Common myeloid progenitor, CD34-positive (primary cell): ENCODE data around the gene SYNE1.

Experiments
- CTCF ChIA-PET: fragments of 350-600 bp; sonication (Branson Sonifier 250); formaldehyde crosslinking; loops from one replicate; lab custom pipeline; 2021; ENCODE audit warnings: antibody characterized with exemption; lab: Charles Lee
- POLR2A ChIA-PET: fragments of 350-600 bp; sonication (Branson Sonifier 250); formaldehyde crosslinking; loops from one replicate; lab custom pipeline; 2021; ENCODE audit warnings: antibody characterized with exemption; lab: Charles Lee
- DNase-seq, 3 donors: peaks; one replicate each; pipeline versions ENCODE4 v3.0.0 to v3.0.0-alpha.2; 2013
- H3K27ac ChIP-seq, 2 experiments: 1 replicate in 1 of 2; 2 replicates in 1 of 2; pipeline ENCODE4 v1.7.0; 2013; ENCODE audit warnings: inconsistent platforms in 2 of 2, low read length in 2 of 2, mild to moderate bottlenecking in 2 of 2, low read depth in 1 of 2, moderate library complexity in 1 of 2; ENCODE audit not compliant: severe bottlenecking in 2 of 2, insufficient read depth in 1 of 2, poor library complexity in 1 of 2
- H3K27me3 ChIP-seq, 5 experiments: replicated peaks in 2 of 5; 1 replicate in 3 of 5; 2 replicates in 2 of 5; pipeline versions ENCODE4 v1.6.1 to v1.7.0; 2013; ENCODE audit warnings: low read length in 4 of 5, mild to moderate bottlenecking in 2 of 5, moderate library complexity in 2 of 5, inconsistent platforms in 1 of 5; ENCODE audit not compliant: insufficient read depth in 5 of 5, control insufficient read depth in 4 of 5
- H3K36me3 ChIP-seq, 4 experiments: 1 replicate in 2 of 4; 2 replicates in 2 of 4; pipeline versions ENCODE4 v1.6.1 to v1.7.0; 2013; ENCODE audit warnings: low read length in 3 of 4, control low read depth in 1 of 4, mild to moderate bottlenecking in 1 of 4; ENCODE audit not compliant: control insufficient read depth in 4 of 4, insufficient read depth in 4 of 4
- H3K4me1 ChIP-seq, 4 experiments: 1 replicate in 3 of 4; 2 replicates in 1 of 4; pipeline versions ENCODE4 v1.6.1 to v1.7.1; 2013; ENCODE audit warnings: low read length in 3 of 4, mild to moderate bottlenecking in 3 of 4, control low read depth in 1 of 4, inconsistent platforms in 1 of 4, moderate library complexity in 1 of 4; ENCODE audit not compliant: control insufficient read depth in 4 of 4, insufficient read depth in 4 of 4; ENCODE audit errors: control extremely low read depth in 1 of 4
- H3K4me3 ChIP-seq, 7 experiments: 1 replicate in 4 of 7; 2 replicates in 3 of 7; pipeline versions ENCODE4 v1.5.1 to v1.7.0; 2013; ENCODE audit warnings: mild to moderate bottlenecking in 7 of 7, low read length in 6 of 7, moderate library complexity in 6 of 7, inconsistent platforms in 2 of 7, low read depth in 2 of 7, control low read depth in 1 of 7; ENCODE audit not compliant: insufficient read depth in 4 of 7, control insufficient read depth in 1 of 7; ENCODE audit errors: extremely low read depth in 1 of 7
- H3K9me3 ChIP-seq, 5 experiments: 1 replicate in 4 of 5; 2 replicates in 1 of 5; pipeline versions ENCODE4 v1.6.1 to v1.7.1; 2013; ENCODE audit warnings: low read length in 4 of 5, mild to moderate bottlenecking in 2 of 5, inconsistent platforms in 1 of 5, low read depth in 1 of 5, moderate library complexity in 1 of 5; ENCODE audit not compliant: control insufficient read depth in 4 of 5, insufficient read depth in 2 of 5; ENCODE audit errors: control extremely low read depth in 1 of 5
- WGBS: methylation state at CpG from one replicate; pipeline ENCODE4 v1.1.5; 2013; ENCODE audit not compliant: insufficient coverage; 5-methylcytosine and 5-hydroxymethylcytosine counted together

Gene SYNE1

GRCh38 chr6:152461556-152461955 is 175.6 kb downstream of the SYNE1 start:
- WGBS: no CpG with 5 or more reads among the region's 5 CpGs
- Histone ChIP-seq H3K27ac (no peak overlapping the region), H3K4me3 (no peak overlapping the region), H3K9me3 (no peaks in the 10 kb centered on the region), H3K27me3 (no peaks in the 10 kb centered on the region), H3K36me3 (no peaks in the 10 kb centered on the region), H3K4me1 (peaks cover 0 to 3% (median 0%) of the 10 kb centered on the region in 4 experiments)
- ChIA-PET POLR2A (no interaction called here), CTCF (no interaction called here)
- DNase-seq: peak; percentile 9 to 81 (median 42)

- POLR2A ChIA-PET: no interaction called here
- CTCF ChIA-PET: no interaction called here
- no peak for DNase-seq
- H3K9me3 ChIP-seq: no peaks in the 10 kb centered on the region
- WGBS: 94% methylated on average over 7 of the region's 8 CpGs
- no peaks in the 10 kb centered on the region for H3K27me3 ChIP-seq
- H3K36me3 ChIP-seq: no peaks in the 10 kb centered on the region
- no peak overlapping the region for H3K27ac ChIP-seq
- peaks cover 0 to 3% (median 0%) of the 10 kb centered on the region in 4 experiments for H3K4me1 ChIP-seq
- H3K4me3 ChIP-seq: no peak overlapping the region
Observed at GRCh38 chr6:152458648-152459644, 178.2 kb downstream of the SYNE1 start.

- Histone ChIP-seq H3K4me1 (peaks cover 0 to 2% (median 0%) of the 10 kb centered on the region in 4 experiments), H3K27me3 (no peaks in the 10 kb centered on the region), H3K4me3 (no peak overlapping the region), H3K27ac (no peak overlapping the region), H3K36me3 (no peaks in the 10 kb centered on the region), H3K9me3 (no peaks in the 10 kb centered on the region)
- DNase-seq: no peak
- CTCF ChIA-PET: no interaction called here
- WGBS: 100% methylated on average over 2 of the region's 4 CpGs
- POLR2A ChIA-PET: no interaction called here
Observed at GRCh38 chr6:152457949-152458624, 179.1 kb downstream of the SYNE1 start.

- no peak overlapping the region for H3K27ac ChIP-seq
- CTCF ChIA-PET: no interaction called here
Observed at GRCh38 chr6:152454003-152454402, 183.2 kb downstream of the SYNE1 start.

GRCh38 chr6:152453421-152453820 is 183.7 kb downstream of the SYNE1 start:
- Histone ChIP-seq H3K36me3 (no peaks in the 10 kb centered on the region), H3K4me3 (no peak overlapping the region), H3K9me3 (peaks cover 0 to 5% (median 2%) of the 10 kb centered on the region in 5 experiments), H3K4me1 (no peaks in the 10 kb centered on the region), H3K27me3 (no peaks in the 10 kb centered on the region), H3K27ac (no peak overlapping the region)
- POLR2A ChIA-PET: no interaction called here
- CTCF ChIA-PET: no interaction called here
- DNase-seq: no peak
- WGBS: 91% methylated on average over 5 of the region's 7 CpGs

More at GRCh38 chr6:152454003-152454402, 183.2 kb downstream of the SYNE1 start:
- DNase-seq: no peak
- WGBS: 97% methylated on average over 3 of the region's 3 CpGs
- Histone ChIP-seq H3K4me3 (no peak overlapping the region), H3K9me3 (peaks cover 0 to 5% (median 2%) of the 10 kb centered on the region in 5 experiments), H3K27me3 (no peaks in the 10 kb centered on the region), H3K4me1 (no peaks in the 10 kb centered on the region), H3K36me3 (no peaks in the 10 kb centered on the region)
- POLR2A ChIA-PET: no interaction called here

GRCh38 chr6:152452639-152453038 is 184.5 kb downstream of the SYNE1 start:
- WGBS: 98% methylated on average over 6 of the region's 7 CpGs
- CTCF ChIA-PET: no interaction called here
- no peaks in the 10 kb centered on the region for H3K4me1 ChIP-seq

GRCh38 chr6:152450519-152450918 is 186.6 kb downstream of the SYNE1 start:
- peaks cover 0 to 5% (median 2%) of the 10 kb centered on the region in 5 experiments for H3K9me3 ChIP-seq
- H3K27ac ChIP-seq: no peak overlapping the region
- no peaks in the 10 kb centered on the region for H3K4me1 ChIP-seq
- no peak for DNase-seq
- ChIA-PET POLR2A (no interaction called here), CTCF (no interaction called here)
- no peaks in the 10 kb centered on the region for H3K27me3 ChIP-seq
- 89% methylated on average over 3 of the region's 4 CpGs for WGBS
- H3K36me3 ChIP-seq: no peaks in the 10 kb centered on the region
- no peak overlapping the region for H3K4me3 ChIP-seq

More at GRCh38 chr6:152452639-152453038, 184.5 kb downstream of the SYNE1 start:
- Histone ChIP-seq H3K27ac (no peak overlapping the region), H3K4me3 (no peak overlapping the region), H3K27me3 (no peaks in the 10 kb centered on the region), H3K9me3 (peaks cover 0 to 5% (median 2%) of the 10 kb centered on the region in 5 experiments), H3K36me3 (no peaks in the 10 kb centered on the region)
- DNase-seq: no peak
- POLR2A ChIA-PET: no interaction called here
